HepG2 (cell line): ENCODE data around the gene VPS26A. TPM values are rescaled to one million over a fixed set of nuclear protein-coding genes. Genes with fewer than 3 reads are reported as not detected.

Experiments
- ARID3A ChIP-seq: IDR thresholded peaks from 2 replicates; pipeline ENCODE4 v1.6.1; 2012; ENCODE audit warnings: low read depth, low read length, improper control_type of control experiment
- BRF2 ChIP-seq: sonication (generic); formaldehyde crosslinking; IDR thresholded peaks from 2 replicates; pipeline ENCODE4 v1.8.1; 2022; ENCODE audit warnings: mild to moderate bottlenecking, missing genetic modification reagents
- CCDC6 ChIP-seq: sonication (generic); formaldehyde crosslinking; IDR thresholded peaks from 2 replicates; pipeline ENCODE4 v1.8.1; 2022; ENCODE audit warnings: mild to moderate bottlenecking, missing genetic modification reagents, moderate library complexity
- EHMT2 ChIP-seq: fragments of 200-600 bp; sonication (generic); IDR thresholded peaks from 2 replicates; pipeline ENCODE4 v1.7.0; 2017; ENCODE audit warnings: antibody characterized with exemption, low read depth, low read length, borderline replicate concordance
- IRF9 ChIP-seq: sonication (generic); formaldehyde crosslinking; IDR thresholded peaks from 2 replicates; pipeline ENCODE4 v1.8.0; 2022; ENCODE audit warnings: missing genetic modification reagents, mild to moderate bottlenecking, borderline replicate concordance
- MTA3 ChIP-seq: sonication (generic); formaldehyde crosslinking; IDR thresholded peaks from 2 replicates; pipeline ENCODE4 v1.4.0; 2020; ENCODE audit warnings: missing genetic modification reagents
- MXD1 ChIP-seq: sonication (generic); formaldehyde crosslinking; IDR thresholded peaks from 2 replicates; pipeline ENCODE4 v1.4.0; 2020; ENCODE audit warnings: mild to moderate bottlenecking, missing genetic modification reagents
- SMYD3 ChIP-seq: sonication (generic); formaldehyde crosslinking; IDR thresholded peaks from 2 replicates; pipeline ENCODE4 v1.8.1; 2023; ENCODE audit warnings: mild to moderate bottlenecking, missing genetic modification reagents
- SPEN ChIP-seq: sonication (generic); formaldehyde crosslinking; IDR thresholded peaks from 2 replicates; pipeline ENCODE4 v1.5.1; 2020; ENCODE audit warnings: low read depth, mild to moderate bottlenecking, missing genetic modification reagents
- SYNCRIP ChIP-seq: fragments of 200-400 bp; formaldehyde crosslinking; IDR thresholded peaks from 2 replicates; pipeline ENCODE4 v1.6.1; 2018; ENCODE audit warnings: mild to moderate bottlenecking, low read depth, low read length; ENCODE audit not compliant: insufficient read depth
- TBX2 ChIP-seq: sonication (generic); formaldehyde crosslinking; IDR thresholded peaks from 2 replicates; pipeline ENCODE4 v1.5.0; 2020; ENCODE audit warnings: missing genetic modification reagents, mild to moderate bottlenecking, borderline replicate concordance
- TMF1 ChIP-seq: sonication (generic); formaldehyde crosslinking; IDR thresholded peaks from 2 replicates; pipeline ENCODE4 v1.8.1; 2022; ENCODE audit warnings: low read depth, missing genetic modification reagents
- ZNF17 ChIP-seq: sonication (generic); formaldehyde crosslinking; IDR thresholded peaks from 2 replicates; pipeline ENCODE4 v1.5.0; 2020; ENCODE audit warnings: mild to moderate bottlenecking, missing genetic modification reagents
- ZNF207 ChIP-seq: fragments of 450-650 bp; IDR thresholded peaks from 2 replicates; pipeline ENCODE4 v1.6.1; 2016; ENCODE audit warnings: antibody characterized with exemption, borderline replicate concordance
- ZNF3 ChIP-seq: IDR thresholded peaks from 2 replicates; pipeline ENCODE4 v1.7.0; 2017; ENCODE audit warnings: inconsistent platforms
- ZNF570 ChIP-seq: sonication (generic); formaldehyde crosslinking; IDR thresholded peaks from 2 replicates; pipeline ENCODE4 v1.4.0; 2020; ENCODE audit warnings: mild to moderate bottlenecking, missing genetic modification reagents, borderline replicate concordance
- ZNF646 ChIP-seq: sonication (generic); formaldehyde crosslinking; IDR thresholded peaks from 2 replicates; pipeline ENCODE4 v1.9.0; 2021; ENCODE audit warnings: mild to moderate bottlenecking, missing genetic modification reagents
- ZSCAN25 ChIP-seq: sonication (generic); formaldehyde crosslinking; IDR thresholded peaks from 2 replicates; pipeline ENCODE4 v1.8.0; 2022; ENCODE audit warnings: mild to moderate bottlenecking, missing genetic modification reagents
- polyA plus RNA-seq, 8 experiments: library from polyadenylated mRNA; depleted of rRNA in 3 of 8; stranded (reverse) in 7 of 8; unstranded in 1 of 8; fragments of >200 nt; fragmentation: Illumina TruSeq in 4 of 8; extraction: Trizol in 4 of 8; gene quantifications; 2 replicates each; pipeline versions ENCODE4 v1.2.1 to v1.2.3, GENCODE V29; 2011 to 2016; ENCODE audit warnings: low read depth in 4 of 8, missing spikeins in 1 of 8, mixed read lengths in 1 of 8; ENCODE audit not compliant: insufficient read depth in 1 of 8
- total RNA-seq, 5 experiments: library from RNA; depleted of rRNA; stranded (reverse); fragments of >200 nt; fragmentation: Illumina TruSeq; extraction: Trizol; gene quantifications; 2 replicates each; pipeline ENCODE4 v1.2.3, GENCODE V29; 2016; ENCODE audit warnings: low read depth in 1 of 5

VPS26A gene
- total and polyA plus RNA-seq, 2 of the 13 experiments (the other 11 are each of a cell fraction or from before 2014, with no cell fraction given) = 12.9 to 32.6 TPM

GRCh38 chr10:69179743-69180524 is 56.0 kb downstream of the VPS26A start, which contains the start of gene SUPV3L1 (continued):
- TF ChIP-seq SPEN = peak; percentile 87; the same call in 1 of the 2 replicates
- TF ChIP-seq SYNCRIP = no peak
- TF ChIP-seq ZNF207 = 0 out of 2 replicates have a peak, but pooled peaks have one; percentile 73
- no peak for TF ChIP-seq CCDC6
- TF ChIP-seq ZNF646 (CRISPR knock-in tag) = no peak
- TF ChIP-seq MTA3 (CRISPR knock-in tag) = no peak
- TF ChIP-seq IRF9 (CRISPR knock-in tag) = no peak
- TF ChIP-seq ZNF570 (CRISPR knock-in tag) = 0 out of 2 replicates have a peak, but pooled peaks have one; percentile 44
- no peak for TF ChIP-seq EHMT2
- peak; percentile 60; the same call in 1 of the 2 replicates for TF ChIP-seq TBX2 (CRISPR knock-in tag)
- TF ChIP-seq ARID3A = 0 out of 2 replicates have a peak, but pooled peaks have one; percentile 36
- TF ChIP-seq ZNF3 (CRISPR knock-in tag) = no peak
- TF ChIP-seq MXD1 (CRISPR knock-in tag) = no peak; the same call in 1 of the 2 replicates
- TF ChIP-seq TMF1 (CRISPR knock-in tag) = no peak
- TF ChIP-seq SMYD3 (CRISPR knock-in tag) = no peak; the same call in 1 of the 2 replicates
- no peak for TF ChIP-seq ZNF17 (CRISPR knock-in tag)
- no peak for TF ChIP-seq BRF2
- TF ChIP-seq ZSCAN25 (CRISPR knock-in tag) = peak; percentile 47; the same call in 1 of the 2 replicates
